HepG2 (cell line): ENCODE measurements around the gene PAM16. TPM values are rescaled to one million over a fixed set of nuclear protein-coding genes. Genes with fewer than 3 reads are reported as not detected.

ENCODE experiments used
- ATAC-seq: fragments of 200-7000 bp; cut with Tn5 transposase; 3 replicates; pipeline ENCODE4 v1.9.1; 2020; ENCODE audit warnings: mild to moderate bottlenecking, moderate library complexity
- BruUV-seq: library from RNA; stranded (reverse); fragments of 400-500 nt; replicated peaks from 2 replicates; lab custom pipeline; 2021; lab: Mats Ljungman, UMichigan
- CTCF ChIA-PET: fragments of 300-600 bp; formaldehyde crosslinking; extraction: SDS; loops from one replicate; lab custom pipeline; 2021; ENCODE audit warnings: low total read pairs, inconsistent platforms, low intra/inter-chr PET ratio; lab: Yijun Ruan, JAX
- POLR2A ChIA-PET: fragments of 350-600 bp; sonication (Branson Sonifier 250); formaldehyde crosslinking; loops from one replicate; lab custom pipeline; 2020; ENCODE audit warnings: antibody characterized with exemption, inconsistent platforms; lab: Yijun Ruan, JAX
- DNase-seq: peaks from one replicate; pipeline ENCODE4 v3.0.0-alpha.2; 2015; ENCODE audit warnings: low spot score
- FAIRE-seq: peaks from 3 replicates; lab custom pipeline; 2011; peaks lifted over from hg19 to GRCh38; lab: Jason Lieb, UNC
- H2AFZ ChIP-seq: one replicate; pipeline ENCODE4 v1.6.1; 2011; ENCODE audit warnings: low read length, inconsistent platforms
- H3K27ac ChIP-seq: fragments of 300-600 bp; 3 replicates; pipeline ENCODE4 v1.8.0; 2011; ENCODE audit warnings: mixed run types, mild to moderate bottlenecking, mixed read lengths, low read length, inconsistent platforms; ENCODE audit not compliant: insufficient read depth; ENCODE audit errors: extremely low read length
- H3K27me3 ChIP-seq, 2 experiments: fragments of 200-600 bp in 1 of 2; 2 replicates in 1 of 2; 3 replicates in 1 of 2; pipeline versions ENCODE4 v1.6.0 to v1.8.0; 2011; ENCODE audit warnings: low read length in 2 of 2, mild to moderate bottlenecking in 2 of 2, moderate library complexity in 2 of 2, inconsistent platforms in 1 of 2; ENCODE audit not compliant: insufficient read depth in 2 of 2, control insufficient read depth in 1 of 2
- H3K36me3 ChIP-seq, 2 experiments: fragments of 200-600 bp in 1 of 2; replicated peaks in 1 of 2; 2 replicates in 1 of 2; 3 replicates in 1 of 2; pipeline versions ENCODE4 v1.5.1 to v1.8.0; 2011; ENCODE audit warnings: low read length in 2 of 2, inconsistent platforms in 1 of 2; ENCODE audit not compliant: insufficient read depth in 2 of 2, control insufficient read depth in 1 of 2
- H3K4me1 ChIP-seq: 2 replicates; pipeline ENCODE4 v1.5.1; 2012; ENCODE audit warnings: low read length, inconsistent platforms; ENCODE audit not compliant: insufficient read depth
- H3K4me2 ChIP-seq: 2 replicates; pipeline ENCODE4 v1.6.0; 2011; ENCODE audit warnings: low read depth, low read length, inconsistent platforms
- H3K4me3 ChIP-seq, 3 experiments: fragments of 200-600 bp in 1 of 3; sonication (generic), shearing (Covaris generic) in 1 of 3; replicated peaks in 1 of 3; 2 replicates each; pipeline ENCODE4 v1.5.1; 2011 to 2016; ENCODE audit warnings: low read length in 3 of 3, inconsistent platforms in 2 of 3, low read depth in 2 of 3, mild to moderate bottlenecking in 2 of 3, control low read depth in 1 of 3, mixed read lengths in 1 of 3; ENCODE audit not compliant: insufficient read depth in 1 of 3
- H3K79me2 ChIP-seq: one replicate; pipeline ENCODE4 v1.6.1; 2011; ENCODE audit warnings: low read length, inconsistent platforms; ENCODE audit not compliant: insufficient read depth
- H3K9ac ChIP-seq: 2 replicates; pipeline ENCODE4 v1.6.0; 2011; ENCODE audit warnings: mild to moderate bottlenecking, low read depth, low read length, inconsistent platforms; ENCODE audit not compliant: insufficient read depth
- H3K9me3 ChIP-seq: 2 replicates; pipeline ENCODE4 v1.5.1; 2012; ENCODE audit warnings: mild to moderate bottlenecking, low read length
- H4K20me1 ChIP-seq: 2 replicates; pipeline ENCODE4 v1.6.0; 2011; ENCODE audit warnings: inconsistent platforms, mild to moderate bottlenecking, low read length, moderate library complexity; ENCODE audit not compliant: insufficient read depth
- BCL3 ChIP-seq: sonication (generic); formaldehyde crosslinking; IDR thresholded peaks from 2 replicates; pipeline ENCODE4 v1.5.1; 2020; ENCODE audit warnings: mild to moderate bottlenecking, missing genetic modification reagents, moderate library complexity
- E2F2 ChIP-seq: sonication (generic); formaldehyde crosslinking; IDR thresholded peaks from 2 replicates; pipeline ENCODE4 v1.4.0; 2020; ENCODE audit warnings: missing genetic modification reagents, borderline replicate concordance
- HNRNPH1 ChIP-seq: fragments of 200-400 bp; formaldehyde crosslinking; optimal IDR thresholded peaks from 2 replicates; pipeline ENCODE3; 2017; ENCODE audit warnings: mild to moderate bottlenecking, low read depth, low read length
- KDM5A ChIP-seq: fragments of 200-600 bp; sonication (generic); IDR thresholded peaks from 2 replicates; pipeline ENCODE4 v1.7.0; 2018; ENCODE audit warnings: antibody characterized with exemption, mild to moderate bottlenecking, low read length, borderline replicate concordance
- PRMT3 ChIP-seq: sonication (generic); formaldehyde crosslinking; IDR thresholded peaks from 2 replicates; pipeline ENCODE4 v1.8.1; 2022; ENCODE audit warnings: low read depth, mild to moderate bottlenecking, moderate library complexity, missing genetic modification reagents, borderline replicate concordance
- ZKSCAN1 ChIP-seq: fragments of 150-350 bp; IDR thresholded peaks from 2 replicates; pipeline ENCODE4 v1.6.1; 2014; ENCODE audit warnings: low read length
- ZMYM3 ChIP-seq: sonication (generic); formaldehyde crosslinking; IDR thresholded peaks from 2 replicates; pipeline ENCODE4 v1.5.1; 2020; ENCODE audit warnings: mild to moderate bottlenecking, missing genetic modification reagents
- ZNF253 ChIP-seq: sonication (generic); formaldehyde crosslinking; IDR thresholded peaks from 2 replicates; pipeline ENCODE4 v1.8.0; 2022; ENCODE audit warnings: mild to moderate bottlenecking, missing genetic modification reagents, borderline replicate concordance
- ZNF496 ChIP-seq: sonication (generic); formaldehyde crosslinking; IDR thresholded peaks from 2 replicates; pipeline ENCODE4 v1.8.1; 2023; ENCODE audit warnings: mild to moderate bottlenecking, moderate library complexity, missing genetic modification reagents; ENCODE audit not compliant: insufficient replicate concordance
- ZNF615 ChIP-seq: sonication (generic); formaldehyde crosslinking; IDR thresholded peaks from 2 replicates; pipeline ENCODE4 v1.5.0; 2020; ENCODE audit warnings: mild to moderate bottlenecking, missing genetic modification reagents, borderline replicate concordance
- WGBS: methylation state at CpG from one replicate; pipeline ENCODE4 v1.1.6; 2017; ENCODE audit warnings: low lambda C conversion rate; 5-methylcytosine and 5-hydroxymethylcytosine counted together
- in situ Hi-C: cut with HindIII; loops from 2 replicates; pipeline ENCODE4 v1.10.0; 2017; ENCODE audit warnings: low pct_unique_long_range_greater_than_20kb; ENCODE audit not compliant: extremely low pct_ligation_motif_present
- intact Hi-C: fragments of 100-400 bp; cut with micrococcal nuclease; formaldehyde crosslinking; loops from one replicate; pipeline ENCODE4 v1.10.0; 2022; ENCODE audit not compliant: unreplicated experiment
- polyA plus RNA-seq, 8 experiments: library from polyadenylated mRNA; depleted of rRNA in 3 of 8; stranded (reverse) in 7 of 8; unstranded in 1 of 8; fragments of >200 nt; fragmentation: Illumina TruSeq in 4 of 8; extraction: Trizol in 4 of 8; gene quantifications; 2 replicates each; pipeline versions ENCODE4 v1.2.1 to v1.2.3, GENCODE V29; 2011 to 2016; ENCODE audit warnings: low read depth in 4 of 8, missing spikeins in 1 of 8, mixed read lengths in 1 of 8; ENCODE audit not compliant: insufficient read depth in 1 of 8
- total RNA-seq, 5 experiments: library from RNA; depleted of rRNA; stranded (reverse); fragments of >200 nt; fragmentation: Illumina TruSeq; extraction: Trizol; gene quantifications; 2 replicates each; pipeline ENCODE4 v1.2.3, GENCODE V29; 2016; ENCODE audit warnings: low read depth in 1 of 5

The PAM16 gene
- total and polyA plus RNA-seq, 2 of the 13 experiments (the other 11 are each of a cell fraction or from before 2014, with no cell fraction given) = 51.5 to 51.8 TPM

- Histone ChIP-seq H3K9ac (0 out of 2 replicates have a peak overlapping the region, but pooled peaks have one; percentile 66), H3K9me3 (no peaks in the 10 kb centered on the region), H3K4me3 (peak overlapping the region; percentile 5 to 70 (median 42); a peak in 5 of 6 replicates), H3K4me2 (peak overlapping the region; percentile 95), H3K27me3 (peaks cover 0 to 24% of the 10 kb centered on the region in 2 experiments; a peak in 2 of 5 replicates), H4K20me1 (no peaks in the 10 kb centered on the region), H3K27ac (no peak overlapping the region), H3K79me2 (no peaks in the 10 kb centered on the region), H3K36me3 (no peaks in the 10 kb centered on the region), H3K4me1 (peaks cover 75% of the 10 kb centered on the region), H2AFZ (no peak overlapping the region)
- DNase-seq (no peak), ATAC-seq (no peak), FAIRE-seq (no peak)
- no TSS peak for BruUV-seq
- CTCF ChIA-PET = interaction anchor here (1.2 kb wide), 1 partner anchor 10 kb away, joined by 3 read pairs; no protein-coding TSS in a partner anchor
- intact Hi-C loops = no loop called here
- POLR2A ChIA-PET = interaction anchor here (0.9 to 2.5 kb wide), 9 partner anchors 10 to 71 kb away, joined by 3 to 11 read pairs (median 6); partner anchors contain the start of genes TFAP4 and VASN
- TF ChIP-seq HNRNPH1 (no peak), ZMYM3 (peak; percentile 34; the same call in 1 of the 2 replicates), BCL3 (CRISPR knock-in tag) (no peak), KDM5A (no peak), ZNF615 (CRISPR knock-in tag) (no peak), ZNF253 (CRISPR knock-in tag) (no peak), ZNF496 (no peak), ZKSCAN1 (peak; percentile 90), E2F2 (CRISPR knock-in tag) (no peak), PRMT3 (no peak)
- 82% methylated on average over 11 of the region's 22 CpGs for WGBS
- in situ Hi-C loops = loop anchor here (5.0 to 10.0 kb wide), 2 partner anchors 50 to 117 kb away; partner anchors contain the start of gene TFAP4
Observed at GRCh38 chr16:4324492-4325252, 26.4 kb downstream of the PAM16 start.
